Spleen (tissue), 11 donors: ENCODE data around the gene PTPRN2. TPM values are rescaled to one million over a fixed set of nuclear protein-coding genes. Genes with fewer than 3 reads are reported as not detected.

Experiments
- DNase-seq: peaks from one replicate; pipeline ENCODE4 v3.0.0-alpha.2; 2020
- H3K27ac ChIP-seq, 8 donors: fragments of 200-600 bp; sonication (generic) in 7 of 8; 1 replicate in 4 of 8; 2 replicates in 4 of 8; pipeline versions ENCODE4 v1.5.0 to v1.8.0; 2016 to 2021; ENCODE audit warnings: inconsistent platforms in 4 of 8, mild to moderate bottlenecking in 4 of 8, moderate library complexity in 1 of 8
- H3K27me3 ChIP-seq, 7 donors: fragments of 200-600 bp; sonication (generic) in 6 of 7; replicated peaks in 1 of 7; 1 replicate in 4 of 7; 2 replicates in 3 of 7; pipeline versions ENCODE4 v1.5.0 to v1.8.0; 2016 to 2021; ENCODE audit warnings: inconsistent platforms in 3 of 7, mild to moderate bottlenecking in 1 of 7
- H3K36me3 ChIP-seq, 6 donors: fragments of 200-600 bp; sonication (generic) in 5 of 6; 1 replicate in 4 of 6; 2 replicates in 2 of 6; pipeline versions ENCODE4 v1.5.0 to v1.8.0; 2016 to 2021; ENCODE audit warnings: inconsistent platforms in 2 of 6
- H3K4me1 ChIP-seq, 6 donors: fragments of 200-600 bp; sonication (generic) in 5 of 6; 1 replicate in 3 of 6; 2 replicates in 3 of 6; pipeline versions ENCODE4 v1.5.0 to v1.8.0; 2016 to 2021; ENCODE audit warnings: inconsistent platforms in 3 of 6
- H3K4me3 ChIP-seq, 8 donors: fragments of 200-600 bp; sonication (generic) in 7 of 8; 1 replicate in 4 of 8; 2 replicates in 4 of 8; pipeline versions ENCODE4 v1.5.0 to v1.8.0; 2016 to 2021; ENCODE audit warnings: inconsistent platforms in 4 of 8, mild to moderate bottlenecking in 4 of 8, moderate library complexity in 2 of 8
- H3K9me3 ChIP-seq, 8 donors: fragments of 200-600 bp; sonication (generic) in 7 of 8; 1 replicate in 4 of 8; 2 replicates in 4 of 8; pipeline versions ENCODE4 v1.5.0 to v1.8.0; 2016 to 2021; ENCODE audit warnings: inconsistent platforms in 4 of 8
- CTCF ChIP-seq, 11 experiments: fragments of 200-600 bp in 7 of 11; fragments of 450-650 bp in 4 of 11; sonication (generic) in 4 of 11; IDR thresholded peaks in 8 of 11; conservative IDR thresholded peaks in 3 of 11; 1 replicate in 7 of 11; 2 replicates in 4 of 11; pipeline versions ENCODE4 v1.4.0 to v1.8.0; 2016 to 2021; ENCODE audit warnings: antibody characterized with exemption in 11 of 11, inconsistent platforms in 4 of 11, mild to moderate bottlenecking in 1 of 11
- POLR2A ChIP-seq, 3 donors: fragments of 450-650 bp; IDR thresholded peaks; one replicate each; pipeline ENCODE4 v1.5.1; 2017; ENCODE audit warnings: antibody characterized with exemption in 3 of 3, mild to moderate bottlenecking in 1 of 3
- POLR2AphosphoS5 ChIP-seq, 3 donors: sonication (generic); formaldehyde crosslinking; IDR thresholded peaks; one replicate each; pipeline ENCODE4 v1.5.1; 2017; ENCODE audit warnings: antibody characterized with exemption in 3 of 3
- WGBS, 5 donors: extraction: QIAGEN DNeasy Blood & Tissue Kit in 3 of 5; methylation state at CpG; one replicate each; pipeline versions ENCODE4 v1.1.5 to v1.1.7; 2013 to 2018; 5-methylcytosine and 5-hydroxymethylcytosine counted together
- intact Hi-C: fragments of 100-400 bp; cut with DNase I; formaldehyde crosslinking; loops from one replicate; pipeline ENCODE4 v1.15.0; 2023; ENCODE audit warnings: low total_unique reads
- polyA plus RNA-seq, 3 donors: library from polyadenylated mRNA; stranded (reverse); fragments of 200-250 nt; gene quantifications; one replicate each; pipeline ENCODE4 v1.2.1, GENCODE V29; 2013
- total RNA-seq, 7 donors: library from RNA; depleted of rRNA in 3 of 7; stranded (reverse); fragments of >200 nt in 3 of 7; fragmentation: NEBNext Ultra II Directional in 4 of 7; extraction: Animal tissue kit (Norgen Biotek cat#: 25700) in 4 of 7; gene quantifications; one replicate each; pipeline versions ENCODE4 v1.1.0 to v1.2.1, GENCODE V29; 2016 to 2021
- donor health status: healthy with polysubstance abuse.
- donor health status: DM: no; HTN: no; CAD: no; lungs with moderate emphysema.
- donor health status: DM: no; HTN: no; CAD: no.
- donor health status: Bipolar disorder and iron deficiency.
- donor health status: healthy.
- donor health status: DM: no; HTN: no; CAD: no.
- donor health status: DM: yes; HTN: yes; CAD: no.

PTPRN2 gene
- total and polyA plus RNA-seq, 10 donors: 7.0 to 22.8 (median 16.8) TPM

- no peak for TF ChIP-seq POLR2AphosphoS5 (IDR thresholded peaks at IDR 0.05)
- WGBS, 5 donors: 76 to 89% (median 82%) methylated on average over 5 of the region's 5 CpGs
- no peak overlapping the region for H3K27ac ChIP-seq
- H3K27me3 ChIP-seq: peaks cover 0 to 12% (median 0%) of the 10 kb centered on the region in 7 donors
- DNase-seq: peak; percentile 18
- H3K36me3 ChIP-seq: no peaks in the 10 kb centered on the region
- no peak overlapping the region for H3K4me3 ChIP-seq
- H3K9me3 ChIP-seq: no peaks in the 10 kb centered on the region
- H3K4me1 ChIP-seq: peaks cover under 1 to 28% (median 12%) of the 10 kb centered on the region in 6 donors
- intact Hi-C loops: no loop called here
These were observed 1014.4 kb downstream of the PTPRN2 start for GRCh38 chr7:157573244-157573643.

GRCh38 chr7:157572622-157573021, 1015.0 kb downstream of the PTPRN2 start:
- peak; percentile 65 for DNase-seq
- no peak for TF ChIP-seq CTCF (IDR thresholded peaks at IDR 0.05 in 8 of 11, conservative IDR thresholded peaks at IDR 0.05 in 3 of 11)
- TF ChIP-seq POLR2AphosphoS5 (IDR thresholded peaks at IDR 0.05): no peak
- no peak for TF ChIP-seq POLR2A (IDR thresholded peaks at IDR 0.05)
- H3K36me3 ChIP-seq: no peaks in the 10 kb centered on the region
- H3K27me3 ChIP-seq: peaks cover 0 to 12% (median 0%) of the 10 kb centered on the region in 7 donors
- H3K4me3 ChIP-seq: no peak overlapping the region
- H3K27ac ChIP-seq: no peak overlapping the region
- intact Hi-C loops: no loop called here
- WGBS, 5 donors: 84 to 89% (median 87%) methylated on average over 12 to 14 of the region's 14 CpGs
- H3K4me1 ChIP-seq: peaks cover 7 to 34% (median 18%) of the 10 kb centered on the region in 6 donors
- no peaks in the 10 kb centered on the region for H3K9me3 ChIP-seq

- intact Hi-C loops: no loop called here
- Histone ChIP-seq H3K4me1 (peaks cover 11 to 37% (median 24%) of the 10 kb centered on the region in 6 donors), H3K27me3 (peaks cover 0 to 4% (median 0%) of the 10 kb centered on the region in 7 donors), H3K4me3 (no peak overlapping the region), H3K27ac (no peak overlapping the region), H3K36me3 (no peaks in the 10 kb centered on the region), H3K9me3 (no peaks in the 10 kb centered on the region)
- no peak for TF ChIP-seq POLR2AphosphoS5 (IDR thresholded peaks at IDR 0.05)
- TF ChIP-seq POLR2A (IDR thresholded peaks at IDR 0.05): no peak
- no peak for TF ChIP-seq CTCF (IDR thresholded peaks at IDR 0.05 in 8 of 11, conservative IDR thresholded peaks at IDR 0.05 in 3 of 11)
- peak; percentile 51 for DNase-seq
- 91 to 95% (median 91%) methylated on average over 24 of the region's 24 CpGs for WGBS, 5 donors
These were observed 1017.0 kb downstream of the PTPRN2 start for GRCh38 chr7:157570531-157571200.

GRCh38 chr7:157569967-157570366, 1017.7 kb downstream of the PTPRN2 start:
- DNase-seq: no peak
- Histone ChIP-seq H3K4me1 (peaks cover 10 to 37% (median 24%) of the 10 kb centered on the region in 6 donors), H3K4me3 (peak overlapping the region in 1 of 8 donors; percentile 88), H3K36me3 (no peaks in the 10 kb centered on the region), H3K27ac (peak overlapping the region in 1 of 8 donors; percentile 81), H3K9me3 (no peaks in the 10 kb centered on the region), H3K27me3 (peaks cover 0 to 4% (median 0%) of the 10 kb centered on the region in 7 donors)
- 90 to 95% (median 90%) methylated on average over 8 of the region's 8 CpGs for WGBS, 5 donors
- TF ChIP-seq POLR2A (IDR thresholded peaks at IDR 0.05): no peak
- intact Hi-C loops: no loop called here

DNA sequence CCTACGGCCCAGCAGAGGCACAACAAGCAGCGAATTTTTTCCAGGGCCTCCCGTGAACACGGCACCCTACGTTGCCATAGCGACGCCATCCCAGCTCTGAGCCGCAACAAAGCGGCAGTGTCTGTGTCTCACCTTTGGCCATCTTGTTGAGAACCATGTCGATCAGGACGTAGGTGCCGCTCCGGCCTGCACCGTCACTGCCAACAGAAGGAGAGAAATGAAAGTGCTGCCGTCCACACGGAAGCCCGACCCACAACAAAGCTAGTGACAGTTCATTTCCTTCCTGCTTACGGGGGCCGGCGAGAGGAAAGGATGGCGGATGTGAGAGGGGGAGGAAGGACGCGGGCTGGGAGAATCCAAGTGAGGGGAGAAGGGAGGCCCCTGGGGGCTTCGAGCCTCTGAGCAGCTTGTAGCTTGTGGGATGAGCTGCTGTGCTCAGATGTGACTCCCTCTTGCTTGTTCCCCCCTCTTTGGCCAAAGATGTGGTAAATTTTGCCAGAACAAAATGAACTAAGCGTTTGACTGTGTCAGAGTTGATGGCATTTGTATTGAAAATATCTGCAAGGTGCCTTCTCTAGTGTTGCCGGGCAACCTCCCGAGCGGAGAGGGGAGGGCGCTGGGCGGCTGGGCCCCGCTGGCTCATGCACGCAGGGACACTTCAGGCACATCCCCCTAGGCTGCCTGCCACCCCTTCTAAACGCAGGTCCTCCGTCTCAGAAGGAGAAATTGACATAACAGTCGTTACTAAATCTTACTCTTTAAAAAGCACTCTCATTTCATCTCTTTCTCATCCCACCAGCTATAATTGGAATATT, 1018.6 kb downstream of the PTPRN2 start:
- Histone ChIP-seq H3K36me3 (no peaks in the 10 kb centered on the region), H3K27me3 (no peaks in the 10 kb centered on the region), H3K4me3 (peak overlapping the region; percentile 42 to 88 (median 56)), H3K27ac (peak overlapping the region; percentile 61 to 83 (median 77)), H3K9me3 (no peaks in the 10 kb centered on the region), H3K4me1 (peaks cover 10 to 37% (median 24%) of the 10 kb centered on the region in 6 donors)
- peak; percentile 90 for DNase-seq
- 5 to 14% (median 8%) methylated on average over 35 of the region's 35 CpGs for WGBS, 5 donors
- TF ChIP-seq POLR2AphosphoS5 (IDR thresholded peaks at IDR 0.05) (peak; percentile 79 to 90 (median 89)), CTCF (IDR thresholded peaks at IDR 0.05 in 8 of 11, conservative IDR thresholded peaks at IDR 0.05 in 3 of 11) (no peak), POLR2A (IDR thresholded peaks at IDR 0.05) (no peak)
- intact Hi-C loops: no loop called here
